Hepatocyte (in vitro differentiated cells): ENCODE measurements around the gene IFT27.

Source experiments
- EZH2 ChIP-seq: fragments of 200-600 bp; sonication (generic); IDR thresholded peaks from 2 replicates; pipeline ENCODE4 v1.6.1; 2016; ENCODE audit warnings: antibody characterized with exemption, mild to moderate bottlenecking, borderline replicate concordance
- EZH2phosphoT487 ChIP-seq: fragments of 200-600 bp; sonication (generic); IDR thresholded peaks from one replicate; pipeline ENCODE4 v1.6.1; 2018; ENCODE audit warnings: antibody characterized with exemption, mild to moderate bottlenecking, low read depth, moderate library complexity; ENCODE audit not compliant: unreplicated experiment, severe bottlenecking
- TF ChIP-seq, protein P1 (sequence below): fragments of 200-600 bp; sonication (generic); IDR thresholded peaks from 2 replicates; pipeline ENCODE4 v1.5.1; 2016; ENCODE audit warnings: antibody characterized with exemption, mild to moderate bottlenecking; ENCODE audit not compliant: poor library complexity

DNA sequence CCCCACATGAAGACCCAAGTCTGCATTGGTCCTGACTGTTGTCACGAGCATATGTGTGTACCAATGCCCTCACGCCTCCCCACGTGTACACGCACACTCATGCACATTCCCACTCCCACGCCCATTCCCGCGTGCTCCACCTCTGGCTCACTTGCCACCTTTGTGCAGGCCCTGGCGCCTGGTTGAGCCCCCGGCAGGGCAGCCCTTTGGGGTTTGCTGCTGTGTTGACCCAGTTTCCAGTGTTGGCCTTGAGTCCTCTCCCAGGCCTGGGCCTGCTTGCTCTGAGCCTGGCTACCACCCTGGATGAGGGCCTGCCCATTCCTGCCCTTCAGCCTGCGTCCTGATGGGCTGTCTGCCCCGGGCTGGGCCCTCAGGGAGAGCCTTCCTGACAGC, 22.8 kb upstream of the IFT27 start:
- TF ChIP-seq, protein P1, sequence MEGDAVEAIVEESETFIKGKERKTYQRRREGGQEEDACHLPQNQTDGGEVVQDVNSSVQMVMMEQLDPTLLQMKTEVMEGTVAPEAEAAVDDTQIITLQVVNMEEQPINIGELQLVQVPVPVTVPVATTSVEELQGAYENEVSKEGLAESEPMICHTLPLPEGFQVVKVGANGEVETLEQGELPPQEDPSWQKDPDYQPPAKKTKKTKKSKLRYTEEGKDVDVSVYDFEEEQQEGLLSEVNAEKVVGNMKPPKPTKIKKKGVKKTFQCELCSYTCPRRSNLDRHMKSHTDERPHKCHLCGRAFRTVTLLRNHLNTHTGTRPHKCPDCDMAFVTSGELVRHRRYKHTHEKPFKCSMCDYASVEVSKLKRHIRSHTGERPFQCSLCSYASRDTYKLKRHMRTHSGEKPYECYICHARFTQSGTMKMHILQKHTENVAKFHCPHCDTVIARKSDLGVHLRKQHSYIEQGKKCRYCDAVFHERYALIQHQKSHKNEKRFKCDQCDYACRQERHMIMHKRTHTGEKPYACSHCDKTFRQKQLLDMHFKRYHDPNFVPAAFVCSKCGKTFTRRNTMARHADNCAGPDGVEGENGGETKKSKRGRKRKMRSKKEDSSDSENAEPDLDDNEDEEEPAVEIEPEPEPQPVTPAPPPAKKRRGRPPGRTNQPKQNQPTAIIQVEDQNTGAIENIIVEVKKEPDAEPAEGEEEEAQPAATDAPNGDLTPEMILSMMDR: no peak
- TF ChIP-seq EZH2: no peak
- TF ChIP-seq EZH2phosphoT487: no peak
